Motor neuron (in vitro differentiated cells): ENCODE measurements around the gene PAF1. TPM values are rescaled to one million over a fixed set of nuclear protein-coding genes. Genes with fewer than 3 reads are reported as not detected.

ENCODE experiments used
- ATAC-seq, 8 experiments: fragments of 200-7000 bp; cut with Tn5 transposase; replicated peaks in 6 of 8; 2 replicates each; pipeline ENCODE4 v1.8.0; 2021; ENCODE audit warnings: mild to moderate bottlenecking in 8 of 8, moderate library complexity in 8 of 8
- H3K27ac ChIP-seq, 2 donors: fragments of 250-450 bp; sonication (Bioruptor Pico); 2 replicates each; pipeline ENCODE4 v1.9.0; 2021; ENCODE audit warnings: antibody characterized with exemption in 2 of 2, mild to moderate bottlenecking in 2 of 2, moderate library complexity in 1 of 2
- H3K4me1 ChIP-seq, 2 donors: fragments of 250-450 bp; sonication (Bioruptor Pico); replicated peaks in 1 of 2; 2 replicates each; pipeline ENCODE4 v1.6.1; 2021; ENCODE audit warnings: antibody characterized with exemption in 2 of 2, mild to moderate bottlenecking in 2 of 2, moderate library complexity in 1 of 2
- H3K4me3 ChIP-seq, 5 donors: fragments of 250-450 bp; sonication (Bioruptor Pico); 2 replicates each; pipeline ENCODE4 v1.9.0; 2021; ENCODE audit warnings: antibody characterized with exemption in 5 of 5, mild to moderate bottlenecking in 5 of 5, moderate library complexity in 4 of 5
- WGBS, 10 experiments: fragments of 450-650 bp; shearing (Covaris generic); methylation state at CpG; one replicate each; pipeline ENCODE4 v1.0.0; 2022; 5-methylcytosine and 5-hydroxymethylcytosine counted together
- in situ Hi-C, 9 experiments: fragments of 400-800 bp; cut with MboI; loops; one replicate each; pipeline ENCODE4 v1.15.0; 2021; ENCODE audit warnings: low sequenced_read_pairs in 9 of 9, low pct_unique_long_range_greater_than_20kb in 2 of 9; ENCODE audit not compliant: unreplicated experiment in 9 of 9
- total RNA-seq, 8 experiments: library from RNA; unstranded; fragments of 300-600 nt; gene quantifications; 2 replicates each; pipeline versions ENCODE4 v1.2.3 to v1.2.4, GENCODE V29; 2022

The PAF1 gene
- total RNA-seq, 8 experiments from 2014 or later: 23.7 to 59.7 (median 37.0) TPM

DNA sequence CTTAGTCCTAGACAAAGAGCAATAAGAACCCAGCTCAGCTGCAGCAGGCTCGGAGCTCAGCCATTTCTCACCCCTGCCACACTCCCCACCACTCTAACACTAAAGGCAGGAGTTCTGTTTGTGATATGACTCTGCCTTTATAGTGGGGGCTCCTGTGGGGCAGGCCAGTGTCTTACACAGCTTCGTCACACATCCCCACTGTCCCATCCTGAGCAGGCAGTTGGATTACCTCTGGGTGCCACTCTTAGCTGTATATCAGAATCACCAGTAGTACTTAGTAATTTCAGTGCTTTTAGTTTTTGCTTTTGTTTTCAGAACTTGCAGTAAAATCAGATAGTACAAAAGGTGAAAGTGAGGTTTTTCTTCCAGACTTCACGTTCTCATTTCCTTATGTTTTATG lies 31.9 kb downstream of the PAF1 start:
- no peak overlapping the region for H3K27ac ChIP-seq
- H3K4me3 ChIP-seq: no peak overlapping the region
- WGBS, 10 experiments: 50 to 100% (median 95%) methylated on average over 1 to 3 of the region's 3 CpGs; no CpG with 5 or more reads in 1 of the 10 experiments

GRCh38 chr19:39356647-39357046 lies 34.3 kb downstream of the PAF1 start:
- 40 to 100% (median 100%) methylated on average over 1 to 6 of the region's 18 CpGs; no CpG with 5 or more reads in 3 of the 10 experiments for WGBS, 10 experiments
- no peak overlapping the region for H3K4me3 ChIP-seq
- in situ Hi-C loops: no loop called here
- ATAC-seq: no peak
- no peak overlapping the region for H3K27ac ChIP-seq
- no peaks in the 10 kb centered on the region for H3K4me1 ChIP-seq

More for the DNA sequence above, 31.9 kb downstream of the PAF1 start:
- H3K4me1 ChIP-seq: no peaks in the 10 kb centered on the region
- no peak for ATAC-seq
- in situ Hi-C loops: no loop called here

DNA sequence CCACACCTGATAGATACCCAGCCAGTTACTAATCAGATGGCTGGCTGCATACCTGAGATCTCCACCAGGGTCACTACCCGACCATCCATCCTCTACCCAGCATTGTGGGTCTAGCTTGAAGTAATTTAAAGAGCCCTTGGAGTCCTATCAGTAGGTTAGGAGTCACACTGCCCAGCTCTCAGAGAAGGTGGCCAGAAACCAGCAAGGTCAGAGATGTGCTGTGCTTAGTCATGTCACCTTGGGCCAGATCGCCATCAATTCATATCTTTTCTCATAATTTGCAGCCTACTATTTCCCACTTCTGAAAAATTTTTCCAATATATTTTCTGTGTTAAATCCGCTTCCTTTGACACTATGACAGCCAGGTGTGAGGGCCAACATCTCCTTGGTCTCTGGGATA lies 34.8 kb downstream of the PAF1 start:
- WGBS, 10 experiments: 92 to 100% (median 100%) methylated on average over 1 to 2 of the region's 3 CpGs; no CpG with 5 or more reads in 2 of the 10 experiments
- Histone ChIP-seq H3K4me1 (no peaks in the 10 kb centered on the region), H3K4me3 (no peak overlapping the region), H3K27ac (no peak overlapping the region)
- in situ Hi-C loops: no loop called here
- ATAC-seq: no peak

GRCh38 chr19:39355253-39355652 lies 35.7 kb downstream of the PAF1 start:
- whole genome bisulfite sequencing, 10 experiments: 80 to 96% (median 86%) methylated on average over 1 to 5 of the region's 5 CpGs; no CpG with 5 or more reads in 3 of the 10 experiments
- in situ Hi-C loops: no loop called here
- no peak for ATAC-seq
- H3K27ac ChIP-seq: no peak overlapping the region
- H3K4me3 ChIP-seq: no peak overlapping the region
- no peaks in the 10 kb centered on the region for H3K4me1 ChIP-seq

DNA sequence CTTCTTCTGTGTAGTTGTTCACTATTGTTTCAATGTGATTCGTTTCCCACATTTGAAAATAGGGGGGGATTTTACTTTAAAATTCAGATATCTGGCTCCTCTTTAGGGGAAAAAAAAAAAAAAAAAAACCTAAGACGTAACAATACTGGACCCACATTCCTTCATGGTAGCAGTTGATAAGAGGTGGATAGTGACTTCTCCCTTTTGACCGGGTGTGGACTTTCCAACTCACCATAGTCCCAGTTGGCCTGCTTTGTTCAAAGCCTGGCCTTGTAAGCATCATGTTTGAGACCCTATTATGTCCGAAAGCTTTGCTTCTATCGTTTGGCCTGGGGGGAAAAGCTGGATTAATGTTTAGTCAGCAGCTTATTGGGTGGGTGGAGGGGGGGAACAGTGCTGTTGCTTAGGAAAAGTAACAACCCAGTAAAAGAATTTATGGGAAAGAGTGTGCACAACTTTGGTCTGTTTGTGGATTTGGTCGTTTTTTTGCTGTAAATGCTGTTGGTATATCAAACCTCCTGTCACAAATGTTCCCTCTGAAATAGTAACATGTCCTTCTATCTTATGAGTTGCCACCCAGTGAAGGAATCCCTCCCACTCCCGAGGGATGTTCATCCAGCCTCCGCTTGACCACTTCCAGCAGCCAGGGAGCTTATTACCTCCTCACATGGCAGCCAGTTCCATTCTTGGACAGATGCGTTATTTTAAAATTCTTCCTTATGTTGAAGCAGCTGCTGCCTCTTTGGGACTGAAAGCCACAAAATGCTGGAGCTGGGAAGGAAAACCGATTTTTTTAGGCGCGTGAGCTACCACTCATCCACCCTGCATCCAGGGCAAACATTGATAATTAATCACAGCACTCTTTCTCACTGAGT lies 38.3 kb downstream of the PAF1 start:
- H3K27ac ChIP-seq: no peak overlapping the region
- H3K4me1 ChIP-seq: no peaks in the 10 kb centered on the region
- ATAC-seq: no peak
- in situ Hi-C loops: no loop called here
- 22 to 93% (median 65%) methylated on average over 2 to 11 of the region's 12 CpGs; no CpG with 5 or more reads in 1 of the 10 experiments for WGBS, 10 experiments
- H3K4me3 ChIP-seq: no peak overlapping the region

GRCh38 chr19:39351537-39352064 lies 39.3 kb downstream of the PAF1 start:
- no peak overlapping the region for H3K27ac ChIP-seq
- no peaks in the 10 kb centered on the region for H3K4me1 ChIP-seq
- no peak overlapping the region for H3K4me3 ChIP-seq
- ATAC-seq: peak in 7 of 8 experiments; percentile 26 to 90 (median 51)
- 17 to 100% (median 69%) methylated on average over 1 to 3 of the region's 4 CpGs; no CpG with 5 or more reads in 1 of the 10 experiments for WGBS, 10 experiments
- in situ Hi-C loops: no loop called here

GRCh38 chr19:39350156-39350555 lies 40.8 kb downstream of the PAF1 start:
- no peak overlapping the region for H3K4me3 ChIP-seq
- H3K27ac ChIP-seq: no peak overlapping the region
- ATAC-seq: no peak
- in situ Hi-C loops: no loop called here
- H3K4me1 ChIP-seq: no peaks in the 10 kb centered on the region
- WGBS, 10 experiments: 80 to 100% (median 100%) methylated on average over 1 to 3 of the region's 3 CpGs; no CpG with 5 or more reads in 3 of the 10 experiments

GRCh38 chr19:39349326-39349725 lies 41.6 kb downstream of the PAF1 start:
- ATAC-seq: no peak
- Histone ChIP-seq H3K4me1 (no peaks in the 10 kb centered on the region), H3K27ac (no peak overlapping the region), H3K4me3 (no peak overlapping the region)
- in situ Hi-C loops: loop anchor here in 4 of 9 experiments (25.0 kb wide), 2 partner anchors 237 to 387 kb away; no protein-coding TSS in a partner anchor
- WGBS, 10 experiments: 69 to 100% (median 90%) methylated on average over 2 to 4 of the region's 4 CpGs

GRCh38 chr19:39347332-39348164 lies 43.4 kb downstream of the PAF1 start:
- Histone ChIP-seq H3K27ac (no peak overlapping the region), H3K4me1 (peaks cover 6 to 7% of the 10 kb centered on the region in 2 donors), H3K4me3 (no peak overlapping the region)
- WGBS, 10 experiments: 40 to 100% (median 77%) methylated on average over 1 to 4 of the region's 4 CpGs; no CpG with 5 or more reads in 2 of the 10 experiments
- in situ Hi-C loops: loop anchor here in 4 of 9 experiments (25.0 kb wide), 2 partner anchors 235 to 385 kb away; no protein-coding TSS in a partner anchor
- ATAC-seq: peak in 3 of 8 experiments; percentile 63 to 83 (median 67)

- no peak overlapping the region for H3K27ac ChIP-seq
- WGBS, 10 experiments: 17 to 100% (median 85%) methylated on average over 1 of the region's 1 CpG; no CpG with 5 or more reads in 4 of the 10 experiments
- H3K4me3 ChIP-seq: no peak overlapping the region
- in situ Hi-C loops: loop anchor here in 4 of 9 experiments (25.0 kb wide), 2 partner anchors 234 to 384 kb away; no protein-coding TSS in a partner anchor
- H3K4me1 ChIP-seq: peaks cover 6 to 7% of the 10 kb centered on the region in 2 donors
- no peak for ATAC-seq
Measured at GRCh38 chr19:39345956-39346355, 45.0 kb downstream of the PAF1 start.

DNA sequence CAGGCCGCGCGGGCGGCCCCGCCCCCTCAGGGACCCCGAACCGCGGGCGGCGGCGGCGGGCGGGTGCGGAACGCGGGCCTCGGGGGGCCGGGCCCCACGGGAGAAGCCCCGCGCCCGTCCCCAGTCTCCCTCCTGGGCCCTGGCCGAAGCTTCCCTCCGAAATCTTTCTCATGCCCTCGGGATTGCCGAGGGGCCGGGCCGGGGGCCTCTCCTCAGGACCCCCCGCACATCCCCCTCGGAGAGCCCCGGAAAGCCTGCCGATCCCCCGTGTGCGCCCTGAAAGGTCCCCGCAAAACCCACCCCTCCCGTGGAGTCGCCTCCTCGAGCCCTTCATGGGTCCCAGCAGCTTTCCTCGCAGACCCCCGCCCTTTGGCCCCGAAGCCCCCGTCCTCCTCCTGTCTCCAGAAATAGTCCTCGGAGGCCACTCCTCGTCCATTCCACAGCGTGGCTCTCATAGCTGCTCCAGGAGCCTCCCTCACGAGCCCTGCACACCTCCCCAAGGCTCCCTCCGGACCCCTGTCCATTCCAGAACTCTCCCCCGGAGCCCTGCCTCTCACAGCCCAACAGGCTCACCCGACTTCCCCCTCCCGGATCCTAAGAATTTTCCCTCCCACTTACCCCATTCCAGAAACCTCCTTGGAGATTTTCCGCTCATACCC lies 48.1 kb downstream of the PAF1 start:
- in situ Hi-C loops: loop anchor here in 4 of 9 experiments (25.0 kb wide), 2 partner anchors 230 to 380 kb away; no protein-coding TSS in a partner anchor
- Histone ChIP-seq H3K4me1 (peaks cover 11% of the 10 kb centered on the region in 2 donors), H3K27ac (peak overlapping the region; percentile 80 to 83), H3K4me3 (peak overlapping the region; percentile 64 to 99 (median 91))
- 0% methylated on average over 1 of the region's 51 CpGs; no CpG with 5 or more reads in 9 of the 10 experiments for WGBS, 10 experiments
- ATAC-seq: no peak
